HG03103 (cell line): ENCODE data around the gene HSD17B1.
"Not testable (repeated sequence)": the region's sequence is repeated elsewhere in the genome, so short reads cannot be mapped to it uniquely, and the experiment has no call there.

Experiments
- ATAC-seq: cut with Tn5 transposase; IDR thresholded peaks from one replicate; pipeline ENCODE4 v1.9.1; 2021; ENCODE audit warnings: low read depth; ENCODE audit not compliant: unreplicated experiment

The HSD17B1 gene

DNA sequence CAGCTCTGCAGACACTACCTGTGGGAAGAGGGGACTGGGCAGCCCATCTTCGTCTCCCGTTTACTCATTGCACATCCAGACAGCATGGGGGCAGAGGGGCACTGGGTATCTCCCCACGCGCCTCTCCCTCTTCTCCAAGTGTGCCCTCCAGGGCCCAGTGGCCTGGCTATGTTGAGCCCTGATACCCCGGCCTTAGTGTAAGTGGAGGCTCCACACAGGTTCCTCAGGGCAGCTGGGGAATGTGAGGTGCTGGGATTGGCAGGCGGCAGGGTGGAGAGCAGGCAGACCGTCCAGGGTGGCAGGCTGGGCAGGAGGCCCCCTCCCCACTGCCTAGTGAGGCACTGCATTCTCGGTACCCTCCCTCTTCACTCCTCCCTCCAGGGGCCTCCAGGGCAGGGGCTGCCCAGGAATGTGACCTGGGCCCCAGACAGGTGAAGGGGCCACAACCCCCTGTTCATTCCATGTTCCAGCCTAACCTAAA, 29.9 kb upstream of the HSD17B1 start:
- ATAC-seq, result no peak

DNA sequence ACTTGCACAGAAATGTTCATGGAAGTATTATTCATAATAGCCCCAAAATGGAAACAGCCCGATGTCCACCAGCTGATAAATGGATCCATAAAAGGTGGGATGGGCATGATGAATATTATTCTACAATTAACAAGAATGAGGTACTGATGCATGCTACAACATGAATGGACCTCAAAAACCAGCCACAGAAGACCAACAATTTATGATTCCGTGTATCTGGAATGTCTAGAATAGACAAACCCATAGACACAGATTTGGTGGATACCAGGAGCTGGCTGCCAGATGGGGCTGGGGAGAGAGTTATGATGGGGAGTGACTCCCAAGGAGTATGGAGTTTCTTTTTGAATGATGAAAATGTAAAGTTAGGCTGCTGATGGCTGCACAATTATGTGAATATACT, 27.5 kb upstream of the HSD17B1 start:
- no peak for ATAC-seq

DNA sequence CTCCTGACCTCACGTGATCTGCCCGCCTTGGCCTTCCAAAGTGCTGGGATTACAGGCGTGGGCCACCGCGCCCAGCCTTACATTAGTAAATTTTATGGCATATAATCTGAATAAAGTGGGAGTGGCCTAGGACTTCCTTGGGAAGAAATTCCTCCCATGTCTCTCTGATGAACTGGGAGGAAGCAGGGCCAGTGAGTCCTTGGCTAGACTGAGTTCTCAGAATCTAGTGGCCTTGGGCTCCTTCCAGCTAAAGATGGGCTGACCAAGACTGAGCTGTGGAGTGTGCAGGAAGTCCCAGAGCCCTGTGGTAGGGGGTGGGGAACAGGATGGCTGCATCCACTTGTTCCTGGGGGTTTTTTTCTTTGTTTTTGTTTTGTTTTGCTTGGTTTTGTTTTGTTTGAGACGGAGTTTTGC, 26.7 kb upstream of the HSD17B1 start:
- no peak for ATAC-seq

DNA sequence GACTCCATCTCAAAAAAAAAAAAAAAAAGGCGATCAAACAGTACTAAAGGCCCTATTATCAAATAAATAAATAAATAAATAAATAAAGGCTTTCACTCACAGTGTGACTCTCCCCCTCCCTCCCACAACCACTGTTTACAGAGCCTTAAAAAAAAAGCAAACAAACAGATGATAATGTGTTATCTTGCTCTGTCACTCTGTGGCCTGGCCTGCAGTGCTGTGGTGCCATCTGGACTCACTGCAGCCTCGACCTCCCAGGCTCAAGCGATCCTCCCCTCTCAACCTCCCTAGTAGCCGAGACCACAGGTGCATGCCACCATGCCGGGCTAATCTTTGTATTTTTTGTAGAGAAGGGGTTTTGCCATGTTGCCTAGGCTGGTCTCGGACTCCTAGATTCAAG, 24.8 kb upstream of the HSD17B1 start:
- ATAC-seq, result no peak

DNA sequence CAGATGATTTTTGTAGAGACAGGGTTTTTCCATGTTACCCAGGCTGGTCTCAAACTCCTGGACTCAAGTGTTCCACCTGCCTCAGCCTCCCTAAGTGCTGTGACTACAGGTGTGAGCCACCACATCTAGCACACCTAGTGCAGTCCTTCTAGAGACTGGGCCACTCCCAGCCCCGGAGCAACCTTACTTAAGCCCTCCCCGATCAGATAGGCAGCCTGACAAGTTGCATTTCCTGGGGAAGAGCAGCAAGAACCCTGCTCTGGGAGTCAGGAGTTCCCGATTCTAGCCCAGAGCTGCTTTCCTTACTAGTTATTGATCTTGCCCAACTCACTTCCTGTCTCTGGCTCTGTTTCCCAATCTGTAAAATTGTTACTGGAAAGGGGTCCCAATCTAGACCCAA, 23.7 kb upstream of the HSD17B1 start:
- no peak for ATAC-seq

DNA sequence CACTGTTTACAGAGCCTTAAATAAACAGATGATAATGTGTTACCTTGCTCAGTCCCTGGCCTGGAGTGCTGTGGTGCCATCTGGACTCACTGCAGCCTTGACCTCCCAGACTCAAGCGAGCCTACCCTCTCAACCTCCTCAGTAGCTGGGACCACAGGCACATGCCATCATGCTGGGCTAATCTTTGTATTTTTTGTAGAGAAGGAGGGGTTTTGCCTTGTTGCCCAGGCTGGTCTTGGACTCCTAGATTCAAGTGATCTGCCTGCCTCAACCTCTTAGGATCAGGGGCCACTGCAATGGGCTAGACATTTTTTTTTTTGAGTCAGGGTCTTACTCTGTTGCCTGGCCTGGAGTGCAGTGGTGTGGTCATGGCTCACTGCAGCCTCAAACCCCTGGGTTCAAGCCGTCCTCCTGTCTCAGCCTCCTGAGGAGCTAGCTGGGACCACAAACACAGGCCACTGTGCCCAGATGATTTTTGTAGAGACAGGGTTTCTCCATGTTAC, 21.7 kb upstream of the HSD17B1 start:
- no peak for ATAC-seq

DNA sequence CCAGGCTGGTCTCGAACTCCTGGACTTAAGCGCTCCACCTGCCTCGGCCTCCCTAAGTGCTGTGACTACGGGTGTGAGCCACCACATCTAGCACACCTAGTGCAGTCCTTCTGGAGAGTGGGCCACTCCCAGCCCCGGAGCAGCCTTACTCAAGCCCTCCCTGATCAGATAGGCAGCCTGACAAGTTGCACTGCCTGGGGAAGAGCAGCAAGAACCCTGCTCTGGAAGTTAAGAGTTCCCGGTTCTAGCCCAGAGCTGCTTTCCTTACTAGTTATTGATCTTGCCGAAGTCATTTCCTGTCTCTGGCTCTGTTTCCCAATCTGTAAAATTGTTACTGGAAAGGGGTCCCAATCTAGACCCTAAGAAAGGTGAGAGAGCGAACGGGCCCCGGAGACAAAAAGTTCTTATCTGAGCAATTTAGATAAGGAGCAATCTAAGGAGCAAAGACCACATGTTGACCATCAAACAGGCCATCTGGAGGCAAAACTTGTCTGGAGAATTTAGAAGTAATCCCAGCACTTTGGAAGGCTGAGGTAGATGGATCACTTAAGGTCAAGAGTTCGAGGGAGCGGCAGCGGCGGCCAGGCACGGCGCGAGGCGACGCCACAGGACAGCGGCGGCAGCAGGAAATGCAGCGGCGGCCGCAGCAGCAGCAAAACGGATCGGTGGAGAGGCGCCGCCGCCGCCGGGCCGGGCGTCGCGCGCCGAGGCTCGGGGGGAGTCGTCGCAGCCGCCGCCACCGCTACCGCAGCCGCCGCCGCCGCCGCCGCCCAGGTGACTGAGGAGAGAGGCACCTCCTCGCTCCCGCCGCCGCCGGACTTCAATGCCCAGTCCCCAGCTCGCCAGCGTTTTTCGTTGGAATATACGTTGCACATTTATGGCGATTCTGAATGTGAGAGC, 21.0 kb upstream of the HSD17B1 start:
- no peak for ATAC-seq

DNA sequence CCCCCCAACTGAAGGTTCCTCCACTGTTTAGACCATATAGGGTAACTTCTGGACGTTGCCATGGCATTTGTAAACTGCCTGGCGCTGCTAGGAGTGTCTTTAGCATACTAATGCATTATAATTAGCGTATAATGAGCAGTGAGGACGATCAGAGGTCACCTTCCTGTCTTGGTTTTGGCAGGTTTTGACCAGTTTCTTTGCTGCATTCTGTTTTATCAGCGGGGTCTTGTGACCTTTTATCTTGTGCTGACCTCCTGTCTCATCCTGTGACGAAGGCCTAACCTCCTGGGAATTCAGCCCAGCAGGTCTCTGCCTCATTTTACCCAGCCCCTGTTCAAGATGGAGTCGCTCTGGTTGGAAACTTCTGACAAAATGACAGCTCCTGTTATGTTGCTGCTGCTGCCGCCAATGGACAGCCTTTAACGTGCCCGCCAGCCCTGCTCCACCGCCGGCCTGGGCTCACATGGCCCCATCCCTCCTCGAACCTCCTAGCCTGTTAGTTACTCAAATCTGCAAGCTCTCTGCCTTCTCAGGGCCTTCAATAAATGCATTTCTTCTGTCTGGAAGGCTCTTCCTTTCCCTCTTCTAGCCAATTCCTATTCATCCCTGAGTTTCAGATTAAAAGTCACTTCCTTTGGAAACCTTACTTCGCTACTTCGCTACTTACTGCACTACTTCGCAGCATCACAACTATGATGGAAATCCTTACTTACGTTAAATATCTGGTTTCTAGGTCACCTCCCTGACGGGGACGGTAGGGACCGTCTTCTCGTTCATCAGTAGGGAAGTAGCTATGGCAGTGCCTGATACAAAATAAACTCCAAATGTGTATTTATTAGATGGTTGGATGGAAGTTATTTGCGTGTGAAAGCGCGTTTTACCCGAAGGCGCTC, 17.3 kb upstream of the HSD17B1 start:
- no peak for ATAC-seq

DNA sequence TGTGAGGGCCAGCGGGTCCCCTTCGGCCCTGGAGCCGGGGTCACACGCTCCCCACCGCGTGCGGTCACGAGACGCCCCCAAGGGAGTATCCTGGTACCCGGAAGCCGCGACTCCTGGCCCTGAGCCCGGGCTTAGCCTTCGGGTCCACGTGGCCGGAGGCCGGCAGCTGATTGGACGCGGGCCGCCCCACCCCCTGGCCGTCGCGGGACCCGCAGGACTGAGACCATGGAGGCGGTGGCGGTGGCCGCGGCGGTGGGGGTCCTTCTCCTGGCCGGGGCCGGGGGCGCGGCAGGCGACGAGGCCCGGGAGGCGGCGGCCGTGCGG, 16.7 kb upstream of the HSD17B1 start, which contains the start of gene NAGLU:
Gene NAGLU (plus strand): TSS at position 194 of the 324 bp plus-strand sequence. CDS start 32 bp downstream, at position 226.
- peak; percentile 70 for ATAC-seq

DNA sequence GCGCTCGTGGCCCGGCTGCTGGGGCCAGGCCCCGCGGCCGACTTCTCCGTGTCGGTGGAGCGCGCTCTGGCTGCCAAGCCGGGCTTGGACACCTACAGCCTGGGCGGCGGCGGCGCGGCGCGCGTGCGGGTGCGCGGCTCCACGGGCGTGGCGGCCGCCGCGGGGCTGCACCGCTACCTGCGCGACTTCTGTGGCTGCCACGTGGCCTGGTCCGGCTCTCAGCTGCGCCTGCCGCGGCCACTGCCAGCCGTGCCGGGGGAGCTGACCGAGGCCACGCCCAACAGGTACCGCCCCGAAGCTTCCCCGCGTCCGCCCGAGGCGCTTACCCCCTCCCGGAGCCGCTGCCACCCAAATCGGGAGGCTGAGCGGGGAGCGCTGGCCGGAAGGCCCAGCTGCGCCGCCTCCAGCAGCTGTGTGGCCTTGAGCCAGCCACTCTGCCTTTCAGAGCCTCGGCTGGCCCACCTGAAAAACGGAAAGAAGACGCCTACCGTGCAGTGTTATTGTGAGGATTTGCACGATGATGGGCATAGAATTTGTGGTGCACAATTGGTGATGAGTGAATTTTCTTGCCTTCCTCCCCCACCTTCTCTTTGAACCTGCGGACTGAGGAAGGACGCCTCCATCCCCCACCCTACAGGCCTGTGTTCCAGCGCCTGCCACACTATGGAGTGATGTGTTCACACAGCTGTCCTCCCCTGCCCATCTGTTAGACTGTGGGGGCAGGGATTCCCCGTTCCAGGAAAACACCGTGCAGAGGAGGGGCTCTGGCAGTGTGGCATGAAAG, 16.2 kb upstream of the HSD17B1 start:
- ATAC-seq, result peak; percentile 38

DNA sequence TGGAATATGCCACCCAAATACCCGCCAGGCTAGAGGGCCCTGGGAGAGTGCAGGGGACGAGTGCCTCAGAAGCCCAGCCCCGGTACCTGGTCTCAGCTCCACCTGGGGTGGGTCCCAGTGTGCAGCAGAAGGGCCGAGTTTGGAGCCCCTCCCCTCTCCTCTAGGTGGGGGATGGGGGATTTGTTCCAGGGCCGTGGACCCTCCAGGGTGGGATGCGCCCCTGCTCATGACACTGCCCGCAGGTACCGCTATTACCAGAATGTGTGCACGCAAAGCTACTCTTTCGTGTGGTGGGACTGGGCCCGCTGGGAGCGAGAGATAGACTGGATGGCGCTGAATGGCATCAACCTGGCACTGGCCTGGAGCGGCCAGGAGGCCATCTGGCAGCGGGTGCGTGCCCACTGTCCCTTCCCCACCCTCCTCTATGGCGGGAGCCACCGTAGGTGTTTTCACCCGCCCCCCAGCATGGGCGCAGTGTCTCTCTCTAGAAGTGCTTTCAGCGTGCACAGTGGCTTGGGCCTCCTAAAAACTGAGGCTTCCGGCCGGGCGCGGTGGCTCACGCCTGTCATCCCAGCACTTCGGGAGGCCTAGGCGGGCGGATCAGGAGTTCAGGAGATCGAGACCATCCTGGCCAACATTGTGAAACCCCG, 15.4 kb upstream of the HSD17B1 start:
- no peak for ATAC-seq

DNA sequence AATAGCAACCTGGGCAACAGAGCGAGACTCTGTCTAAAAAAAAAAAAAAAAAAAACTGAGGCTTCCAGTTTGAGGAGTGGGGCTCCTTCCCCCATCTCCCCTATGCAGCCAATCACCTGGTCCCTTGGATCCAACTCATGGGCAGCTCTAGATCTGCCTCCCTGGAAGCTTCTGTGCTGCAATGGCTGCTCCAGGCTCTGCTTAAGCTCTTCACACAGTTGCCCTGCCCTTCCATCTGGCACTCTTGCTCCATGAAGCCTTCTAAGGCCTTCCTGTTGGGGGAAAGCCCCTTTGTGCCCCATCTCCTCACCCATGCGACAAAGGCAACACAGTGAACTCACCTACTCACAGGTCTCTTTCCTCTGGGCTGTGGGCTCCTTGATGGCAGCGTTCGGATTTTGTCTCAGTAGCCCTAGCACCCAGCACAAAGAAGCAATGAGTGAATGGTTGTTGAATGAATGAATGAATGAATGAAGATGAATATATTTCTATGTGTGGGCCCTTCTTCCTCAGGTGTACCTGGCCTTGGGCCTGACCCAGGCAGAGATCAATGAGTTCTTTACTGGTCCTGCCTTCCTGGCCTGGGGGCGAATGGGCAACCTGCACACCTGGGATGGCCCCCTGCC, 14.8 kb upstream of the HSD17B1 start:
- no peak for ATAC-seq

DNA sequence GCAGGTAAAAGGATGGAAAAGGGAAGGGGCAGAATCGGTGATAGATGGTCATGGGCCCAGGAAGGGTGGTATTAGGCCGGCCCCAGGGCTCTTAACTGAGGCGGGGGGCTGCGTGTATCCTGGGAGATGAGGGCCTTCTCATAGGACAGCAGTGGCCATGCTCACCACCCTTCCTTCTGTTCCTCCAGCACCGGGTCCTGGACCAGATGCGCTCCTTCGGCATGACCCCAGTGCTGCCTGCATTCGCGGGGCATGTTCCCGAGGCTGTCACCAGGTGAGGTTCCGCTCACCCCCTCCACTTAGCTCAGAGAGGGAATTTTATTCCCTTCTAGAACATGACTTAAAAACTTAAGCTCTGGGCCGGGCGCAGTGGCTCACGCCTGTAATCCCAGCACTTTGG, 14.2 kb upstream of the HSD17B1 start:
- no peak for ATAC-seq

DNA sequence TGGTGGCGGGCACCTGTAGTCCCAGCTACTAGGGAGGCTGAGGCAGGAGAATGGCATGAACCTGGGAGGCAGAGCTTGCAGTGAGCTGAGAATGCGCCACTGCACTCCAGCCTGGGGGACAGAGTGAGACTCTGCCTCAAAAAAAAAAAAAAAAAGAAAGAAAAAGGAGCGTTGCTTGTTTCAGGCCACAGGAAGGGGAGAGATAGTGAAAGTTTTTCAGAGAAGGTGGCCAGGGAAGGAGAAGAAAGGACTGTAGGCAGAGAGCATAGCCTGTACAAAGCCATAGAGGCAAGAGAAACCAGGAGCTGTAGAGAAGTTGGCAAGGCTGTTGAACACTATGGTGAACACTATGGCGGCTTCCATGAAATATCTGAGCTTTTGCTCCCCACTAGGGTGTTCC, 12.2 kb upstream of the HSD17B1 start:
- not testable (repeated sequence) for ATAC-seq

DNA sequence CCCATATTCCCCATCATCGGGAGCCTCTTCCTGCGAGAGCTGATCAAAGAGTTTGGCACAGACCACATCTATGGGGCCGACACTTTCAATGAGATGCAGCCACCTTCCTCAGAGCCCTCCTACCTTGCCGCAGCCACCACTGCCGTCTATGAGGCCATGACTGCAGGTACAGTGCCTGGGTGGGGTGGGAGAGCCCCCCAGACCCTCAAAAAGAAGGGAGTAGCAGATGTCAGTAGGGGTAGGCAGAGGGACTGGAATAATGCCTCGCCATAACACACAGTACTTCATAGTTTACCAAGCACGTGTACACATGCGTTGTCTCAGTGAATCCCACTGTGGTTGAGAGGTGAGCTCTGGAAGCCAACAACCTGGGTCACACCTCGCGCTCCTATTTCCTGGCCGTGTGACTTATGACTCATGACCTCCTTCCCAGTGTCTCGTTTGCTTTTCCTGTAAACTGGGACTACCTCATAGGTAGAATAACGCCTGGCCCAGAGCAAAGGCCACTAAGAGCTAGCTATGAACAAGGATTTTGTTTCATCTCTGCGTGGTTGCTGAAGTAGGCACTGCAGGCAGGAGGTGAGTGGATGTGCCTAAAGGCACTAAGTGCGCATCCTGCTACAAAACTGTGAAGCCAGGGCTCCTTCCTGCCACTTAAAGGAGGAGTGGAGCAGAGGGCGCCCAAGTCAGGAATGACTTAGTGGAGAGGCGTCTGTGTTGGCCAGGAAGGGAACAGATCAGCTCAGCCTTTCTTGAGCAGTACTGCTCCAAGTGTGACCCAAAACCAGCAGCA, 11.5 kb upstream of the HSD17B1 start:
- no peak for ATAC-seq

DNA sequence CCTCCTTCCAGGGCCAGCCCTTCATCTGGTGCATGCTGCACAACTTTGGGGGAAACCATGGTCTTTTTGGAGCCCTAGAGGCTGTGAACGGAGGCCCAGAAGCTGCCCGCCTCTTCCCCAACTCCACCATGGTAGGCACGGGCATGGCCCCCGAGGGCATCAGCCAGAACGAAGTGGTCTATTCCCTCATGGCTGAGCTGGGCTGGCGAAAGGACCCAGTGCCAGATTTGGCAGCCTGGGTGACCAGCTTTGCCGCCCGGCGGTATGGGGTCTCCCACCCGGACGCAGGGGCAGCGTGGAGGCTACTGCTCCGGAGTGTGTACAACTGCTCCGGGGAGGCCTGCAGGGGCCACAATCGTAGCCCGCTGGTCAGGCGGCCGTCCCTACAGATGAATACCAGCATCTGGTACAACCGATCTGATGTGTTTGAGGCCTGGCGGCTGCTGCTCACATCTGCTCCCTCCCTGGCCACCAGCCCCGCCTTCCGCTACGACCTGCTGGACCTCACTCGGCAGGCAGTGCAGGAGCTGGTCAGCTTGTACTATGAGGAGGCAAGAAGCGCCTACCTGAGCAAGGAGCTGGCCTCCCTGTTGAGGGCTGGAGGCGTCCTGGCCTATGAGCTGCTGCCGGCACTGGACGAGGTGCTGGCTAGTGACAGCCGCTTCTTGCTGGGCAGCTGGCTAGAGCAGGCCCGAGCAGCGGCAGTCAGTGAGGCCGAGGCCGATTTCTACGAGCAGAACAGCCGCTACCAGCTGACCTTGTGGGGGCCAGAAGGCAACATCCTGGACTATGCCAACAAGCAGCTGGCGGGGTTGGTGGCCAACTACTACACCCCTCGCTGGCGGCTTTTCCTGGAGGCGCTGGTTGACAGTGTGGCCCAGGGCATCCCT, 9.3 kb upstream of the HSD17B1 start:
- ATAC-seq, result no peak

DNA sequence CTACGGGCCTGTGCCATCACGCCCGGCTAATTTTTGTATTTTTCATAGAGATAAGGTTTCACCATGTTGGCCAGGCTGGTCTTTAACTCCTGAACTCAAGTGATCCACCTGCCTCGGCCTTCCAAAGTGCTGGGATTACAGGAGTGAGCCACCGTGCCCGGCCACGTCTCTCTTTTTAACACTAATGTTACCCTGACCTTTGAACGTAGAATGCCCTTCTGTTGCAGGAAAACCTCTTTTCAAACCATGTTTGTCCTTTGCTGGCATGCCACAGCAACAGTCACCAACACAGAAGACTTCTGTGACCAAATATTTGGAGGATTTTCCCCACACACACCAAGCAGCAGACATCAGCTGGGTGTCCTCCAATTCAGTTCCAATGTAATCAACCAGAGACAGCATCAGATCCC, 7.8 kb upstream of the HSD17B1 start:
- no peak for ATAC-seq
